ENCODE results near the gene USP10. TPM values are rescaled to one million over a fixed set of nuclear protein-coding genes. Genes with fewer than 3 reads are reported as not detected.

The USP10 gene
- total RNA-seq, 4 donors from 2014 or later, result 63.0 to 98.4 (median 70.9) TPM

GRCh38 chr16:84811529-84811928 lies 111.7 kb downstream of the USP10 start:
- no peak overlapping the region for H3K27ac ChIP-seq
- no peaks in the 10 kb centered on the region for H3K9me3 ChIP-seq
- no peak overlapping the region for H3K4me3 ChIP-seq (replicated peaks in 1 of 3)
- whole genome bisulfite sequencing, 2 donors, result 97 to 100% methylated on average over 2 of the region's 2 CpGs
- H3K4me1 ChIP-seq, result peaks cover 0 to 5% of the 10 kb centered on the region in 2 donors
- intact Hi-C loops (cut with DNase I), result no loop called here
- H3K36me3 ChIP-seq, result no peaks in the 10 kb centered on the region
- TF ChIP-seq CTCF (IDR thresholded peaks at IDR 0.05) (no peak), POLR2A (IDR thresholded peaks at IDR 0.05) (no peak)
- DNase-seq, result no peak
- H3K27me3 ChIP-seq, result no peaks in the 10 kb centered on the region

- Histone ChIP-seq H3K27ac (no peak overlapping the region), H3K27me3 (no peaks in the 10 kb centered on the region), H3K9me3 (no peaks in the 10 kb centered on the region), H3K36me3 (no peaks in the 10 kb centered on the region), H3K4me1 (peaks cover 0 to 5% of the 10 kb centered on the region in 2 donors), H3K4me3 (replicated peaks in 1 of 3) (no peak overlapping the region)
- TF ChIP-seq CTCF (IDR thresholded peaks at IDR 0.05) (no peak), POLR2A (IDR thresholded peaks at IDR 0.05) (no peak)
- no peak for DNase-seq
- 75 to 79% methylated on average over 15 of the region's 15 CpGs for WGBS, 2 donors
- intact Hi-C loops (cut with DNase I), result no loop called here
Measured at GRCh38 chr16:84813141-84813934, 113.5 kb downstream of the USP10 start.

DNA sequence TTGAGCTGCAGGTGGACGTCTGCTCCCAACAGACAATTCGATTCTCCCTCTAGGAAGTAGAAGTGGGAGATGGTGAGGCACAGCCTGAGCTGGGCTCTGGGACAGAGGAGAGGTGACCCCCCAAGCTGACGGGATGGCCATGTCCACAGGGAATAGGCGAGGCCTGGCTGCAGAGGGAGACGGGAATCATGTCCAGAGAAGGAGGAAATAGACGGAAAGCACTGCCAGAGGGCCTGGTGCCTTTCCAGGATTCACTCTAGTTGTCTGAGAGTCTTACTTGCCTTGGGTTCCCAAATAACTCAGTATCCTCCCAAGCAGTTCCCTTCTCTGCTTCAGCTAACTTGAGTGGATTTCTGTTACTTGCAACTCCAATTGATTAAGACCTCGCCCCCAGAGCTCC lies 115.7 kb downstream of the USP10 start:
- TF ChIP-seq CTCF (IDR thresholded peaks at IDR 0.05), result no peak
- TF ChIP-seq POLR2A (IDR thresholded peaks at IDR 0.05), result no peak
- Histone ChIP-seq H3K36me3 (no peaks in the 10 kb centered on the region), H3K4me3 (replicated peaks in 1 of 3) (no peak overlapping the region), H3K4me1 (peaks cover 6 to 13% of the 10 kb centered on the region in 2 donors), H3K9me3 (no peaks in the 10 kb centered on the region), H3K27me3 (no peaks in the 10 kb centered on the region), H3K27ac (no peak overlapping the region)
- intact Hi-C loops (cut with DNase I), result no loop called here
- WGBS, 2 donors, result 66 to 83% methylated on average over 7 of the region's 7 CpGs
- DNase-seq, result no peak

DNA sequence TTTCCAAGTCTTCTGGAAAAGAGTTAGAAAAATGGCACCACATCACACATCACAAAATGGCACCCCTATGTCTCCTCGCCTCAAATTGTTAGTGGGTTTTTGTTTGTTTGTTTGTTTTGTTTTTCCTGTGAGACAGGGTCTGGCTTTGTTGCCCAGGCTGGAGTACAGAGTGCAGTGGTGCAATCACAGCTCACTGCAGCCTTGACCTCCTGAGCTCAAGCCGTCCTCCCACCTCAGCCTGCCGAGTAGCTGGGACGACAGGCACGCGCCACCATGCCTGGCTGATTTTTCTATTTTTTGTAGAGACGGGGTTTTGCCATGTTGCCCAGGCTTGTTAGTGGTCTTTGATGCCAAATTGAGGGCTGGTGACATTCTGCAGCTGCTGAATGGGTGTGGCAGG lies 116.2 kb downstream of the USP10 start:
- Histone ChIP-seq H3K27me3 (no peaks in the 10 kb centered on the region), H3K27ac (no peak overlapping the region), H3K9me3 (no peaks in the 10 kb centered on the region), H3K36me3 (no peaks in the 10 kb centered on the region), H3K4me1 (peaks cover 6 to 12% of the 10 kb centered on the region in 2 donors), H3K4me3 (replicated peaks in 1 of 3) (no peak overlapping the region)
- TF ChIP-seq CTCF (IDR thresholded peaks at IDR 0.05), result no peak
- no peak for TF ChIP-seq POLR2A (IDR thresholded peaks at IDR 0.05)
- intact Hi-C loops (cut with DNase I), result no loop called here
- 86 to 89% methylated on average over 7 of the region's 7 CpGs for WGBS, 2 donors
- no peak for DNase-seq

GRCh38 chr16:84816485-84816884 lies 116.7 kb downstream of the USP10 start:
- no peak for DNase-seq
- intact Hi-C loops (cut with DNase I), result no loop called here
- no peaks in the 10 kb centered on the region for H3K27me3 ChIP-seq

More at GRCh38 chr16:84816485-84816884, 116.7 kb downstream of the USP10 start:
- no peak for TF ChIP-seq POLR2A (IDR thresholded peaks at IDR 0.05)
- no peak for TF ChIP-seq CTCF (IDR thresholded peaks at IDR 0.05)
- no peak overlapping the region for H3K27ac ChIP-seq
- no peak overlapping the region for H3K4me3 ChIP-seq (replicated peaks in 1 of 3)
- H3K9me3 ChIP-seq, result no peaks in the 10 kb centered on the region
- H3K4me1 ChIP-seq, result peaks cover 6 to 12% of the 10 kb centered on the region in 2 donors
- 87 to 88% methylated on average over 10 of the region's 10 CpGs for WGBS, 2 donors
- no peaks in the 10 kb centered on the region for H3K36me3 ChIP-seq
